Esophagus squamous epithelium (tissue), 5 donors: ENCODE results near the gene RBMS3. TPM values are rescaled to one million over a fixed set of nuclear protein-coding genes. Genes with fewer than 3 reads are reported as not detected.

ENCODE experiments used
- DNase-seq: peaks from one replicate; lab custom pipeline; 2025; lab: John Stamatoyannopoulos, UW
- H3K27ac ChIP-seq, 4 donors: fragments of 200-600 bp; sonication (generic); one replicate each; pipeline ENCODE4 v1.5.1; 2016 to 2019; ENCODE audit warnings: mild to moderate bottlenecking in 1 of 4
- H3K27me3 ChIP-seq, 4 donors: fragments of 200-600 bp; sonication (generic); 1 replicate in 3 of 4; 2 replicates in 1 of 4; pipeline versions ENCODE4 v1.5.1 to v1.6.0; 2017 to 2021; ENCODE audit warnings: antibody characterized with exemption in 1 of 4
- H3K36me3 ChIP-seq, 3 donors: fragments of 200-600 bp; sonication (generic); one replicate each; pipeline ENCODE4 v1.5.1; 2016 to 2019
- H3K4me1 ChIP-seq, 3 donors: fragments of 200-600 bp; sonication (generic); one replicate each; pipeline ENCODE4 v1.5.1; 2017 to 2019
- H3K4me3 ChIP-seq, 4 donors: fragments of 200-600 bp; sonication (generic); 1 replicate in 3 of 4; 2 replicates in 1 of 4; pipeline ENCODE4 v1.5.1; 2016 to 2019; ENCODE audit warnings: mild to moderate bottlenecking in 2 of 4, moderate library complexity in 1 of 4
- H3K9me3 ChIP-seq, 3 donors: fragments of 200-600 bp; sonication (generic); one replicate each; pipeline ENCODE4 v1.5.1; 2016 to 2019
- CTCF ChIP-seq, 6 experiments: fragments of 450-650 bp in 4 of 6; fragments of 200-600 bp in 2 of 6; sonication (generic) in 2 of 6; IDR thresholded peaks; one replicate each; pipeline ENCODE4 v1.5.1; 2016 to 2019; ENCODE audit warnings: antibody characterized with exemption in 6 of 6, mild to moderate bottlenecking in 4 of 6, moderate library complexity in 4 of 6
- POLR2A ChIP-seq, 4 donors: fragments of 450-650 bp; IDR thresholded peaks; one replicate each; pipeline ENCODE4 v1.6.1; 2017; ENCODE audit warnings: antibody characterized with exemption in 4 of 4, mild to moderate bottlenecking in 4 of 4, moderate library complexity in 3 of 4
- WGBS, 2 donors: methylation state at CpG; one replicate each; pipeline ENCODE4 v1.1.5; 2018; 5-methylcytosine and 5-hydroxymethylcytosine counted together
- intact Hi-C: fragments of 100-400 bp; cut with DNase I; formaldehyde crosslinking; loops from one replicate; pipeline ENCODE4 v1.15.0; 2022
- total RNA-seq, 4 donors: library from RNA; depleted of rRNA; stranded (reverse); fragments of >200 nt; gene quantifications; one replicate each; pipeline ENCODE4 v1.1.0, GENCODE V29; 2016
- donor health status: DM: yes; HTN: yes; CAD: no.

RBMS3 gene
- total RNA-seq, 4 donors from 2014 or later = 0.57 to 35.7 (median 6.1) TPM

- DNase-seq = no peak
- WGBS, 2 donors = 62 to 79% methylated on average over 4 of the region's 4 CpGs
- TF ChIP-seq POLR2A (IDR thresholded peaks at IDR 0.05) (no peak), CTCF (IDR thresholded peaks at IDR 0.05) (no peak)
- Histone ChIP-seq H3K27me3 (no peaks in the 10 kb centered on the region), H3K36me3 (no peaks in the 10 kb centered on the region), H3K9me3 (no peaks in the 10 kb centered on the region), H3K4me3 (no peak overlapping the region), H3K27ac (no peak overlapping the region), H3K4me1 (peaks cover 0 to 4% (median 1%) of the 10 kb centered on the region in 3 donors)
- intact Hi-C loops = no loop called here
Observed at GRCh38 chr3:29532473-29532872, 251.6 kb downstream of the RBMS3 start.

DNA sequence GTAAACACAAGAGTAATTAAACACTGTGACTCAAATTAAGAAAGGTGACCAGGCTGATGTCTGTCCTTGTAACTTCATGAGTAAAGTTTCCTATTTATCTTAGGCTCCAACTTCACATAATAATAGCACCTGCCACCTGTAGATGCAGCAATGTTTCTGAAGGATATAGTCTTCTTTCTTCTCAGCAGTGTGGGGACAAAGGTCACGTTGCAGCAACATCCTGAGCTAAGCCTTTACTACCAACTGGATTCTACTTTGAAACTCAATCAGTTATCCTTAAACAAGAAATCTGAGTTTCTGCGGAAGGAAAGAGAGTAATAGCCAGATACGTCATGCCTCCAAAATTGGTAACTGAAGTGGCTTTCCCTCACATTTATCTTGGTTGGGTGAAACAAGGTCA, 253.1 kb downstream of the RBMS3 start:
- WGBS, 2 donors = 78 to 79% methylated on average over 3 of the region's 3 CpGs
- no peak for DNase-seq
- intact Hi-C loops = no loop called here
- no peaks in the 10 kb centered on the region for H3K9me3 ChIP-seq
- H3K4me1 ChIP-seq = peaks cover 0 to 9% (median 0%) of the 10 kb centered on the region in 3 donors
- no peak overlapping the region for H3K27ac ChIP-seq
- TF ChIP-seq POLR2A (IDR thresholded peaks at IDR 0.05) = no peak
- TF ChIP-seq CTCF (IDR thresholded peaks at IDR 0.05) = no peak
- no peaks in the 10 kb centered on the region for H3K27me3 ChIP-seq
- no peak overlapping the region for H3K4me3 ChIP-seq
- no peaks in the 10 kb centered on the region for H3K36me3 ChIP-seq

DNA sequence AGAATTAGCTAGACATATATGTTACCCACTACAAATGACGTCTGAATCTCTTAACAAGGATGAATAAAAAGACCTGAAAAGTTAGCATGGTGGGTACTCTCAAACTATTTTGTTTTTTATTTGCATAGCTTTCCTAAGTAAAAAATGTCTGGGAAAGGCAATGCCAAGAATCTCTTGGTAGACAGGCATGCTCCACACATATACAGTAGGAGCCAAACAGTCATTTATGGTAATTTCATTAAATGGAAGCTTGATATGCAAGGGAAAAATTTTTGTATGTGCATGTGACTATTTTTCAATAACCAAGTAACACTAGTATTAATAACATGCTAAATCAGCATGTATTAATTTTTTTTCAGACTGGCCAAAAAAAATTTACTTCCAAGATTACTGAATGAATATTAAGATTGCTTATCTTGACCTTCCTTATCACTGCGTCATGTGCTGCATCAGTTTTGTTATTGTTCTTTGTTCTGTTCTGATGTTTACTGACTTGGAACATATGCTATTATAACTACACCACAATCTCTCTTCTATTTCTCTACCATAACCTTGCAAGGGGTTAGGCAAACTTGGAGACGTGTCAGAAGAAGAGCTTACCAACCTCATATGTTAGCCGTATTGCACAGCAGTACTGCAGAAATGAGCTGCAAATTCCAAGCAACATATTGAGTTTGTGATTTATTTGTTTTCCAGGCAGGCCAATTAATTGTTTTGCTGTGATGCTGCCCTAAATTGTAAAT, 255.3 kb downstream of the RBMS3 start:
- no peaks in the 10 kb centered on the region for H3K36me3 ChIP-seq
- intact Hi-C loops = no loop called here
- TF ChIP-seq CTCF (IDR thresholded peaks at IDR 0.05) (no peak), POLR2A (IDR thresholded peaks at IDR 0.05) (no peak)
- peaks cover 0 to 9% (median 0%) of the 10 kb centered on the region in 3 donors for H3K4me1 ChIP-seq
- H3K27ac ChIP-seq = no peak overlapping the region
- 83 to 96% methylated on average over 4 of the region's 4 CpGs for WGBS, 2 donors
- no peak overlapping the region for H3K4me3 ChIP-seq
- no peaks in the 10 kb centered on the region for H3K9me3 ChIP-seq
- no peaks in the 10 kb centered on the region for H3K27me3 ChIP-seq
- no peak for DNase-seq

- H3K4me1 ChIP-seq = peaks cover 0 to 5% (median 0%) of the 10 kb centered on the region in 3 donors
- WGBS, 2 donors = 33 to 41% methylated on average over 5 of the region's 5 CpGs
- H3K4me3 ChIP-seq = no peak overlapping the region
- no peak overlapping the region for H3K27ac ChIP-seq
- H3K9me3 ChIP-seq = no peaks in the 10 kb centered on the region
- H3K27me3 ChIP-seq = no peaks in the 10 kb centered on the region
- no peak for DNase-seq
- TF ChIP-seq CTCF (IDR thresholded peaks at IDR 0.05) (no peak), POLR2A (IDR thresholded peaks at IDR 0.05) (no peak)
- intact Hi-C loops = no loop called here
- no peaks in the 10 kb centered on the region for H3K36me3 ChIP-seq
Observed at GRCh38 chr3:29537889-29538609, 257.2 kb downstream of the RBMS3 start.

DNA sequence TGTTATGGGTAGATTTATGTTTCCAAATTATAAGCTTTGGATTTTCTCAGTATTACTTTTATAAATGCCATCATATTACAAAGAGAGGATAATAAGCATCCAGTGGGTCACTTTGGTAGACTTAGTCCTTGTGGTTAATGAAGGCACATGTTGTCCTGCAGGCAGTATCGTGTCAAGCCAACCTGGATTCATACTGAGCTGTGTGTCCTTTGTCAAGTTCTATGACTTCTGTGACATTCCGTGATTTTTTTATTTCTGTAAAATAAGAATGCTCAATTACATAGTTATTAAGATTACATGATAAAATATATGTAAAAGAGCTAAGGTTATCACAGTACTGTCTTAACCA, 257.7 kb downstream of the RBMS3 start:
- no peak for DNase-seq
- H3K4me3 ChIP-seq = no peak overlapping the region
- H3K9me3 ChIP-seq = no peaks in the 10 kb centered on the region
- no peak overlapping the region for H3K27ac ChIP-seq
- intact Hi-C loops = no loop called here
- 72 to 74% methylated on average over 2 of the region's 2 CpGs for WGBS, 2 donors
- no peaks in the 10 kb centered on the region for H3K36me3 ChIP-seq
- H3K27me3 ChIP-seq = no peaks in the 10 kb centered on the region
- no peak for TF ChIP-seq CTCF (IDR thresholded peaks at IDR 0.05)
- no peak for TF ChIP-seq POLR2A (IDR thresholded peaks at IDR 0.05)
- peaks cover 0 to 5% (median 0%) of the 10 kb centered on the region in 3 donors for H3K4me1 ChIP-seq
